SU-DHL-6 (cell line): ENCODE data around the gene USH1C.

Experiments
- EZH2phosphoT487 ChIP-seq: fragments of 200-600 bp; sonication (generic), shearing (Covaris generic); conservative IDR thresholded peaks from 2 replicates; pipeline ENCODE4 v1.6.1; 2018; ENCODE audit warnings: mild to moderate bottlenecking, antibody characterized with exemption, low read length, moderate library complexity, mixed read lengths
- TF ChIP-seq, protein P1 (sequence below): fragments of 200-600 bp; sonication (generic); IDR thresholded peaks from one replicate; pipeline ENCODE4 v1.5.1; 2017; ENCODE audit warnings: antibody characterized with exemption, mild to moderate bottlenecking, low read length, moderate library complexity; ENCODE audit not compliant: insufficient read depth, poor library complexity, severe bottlenecking

- TF ChIP-seq, protein P1, sequence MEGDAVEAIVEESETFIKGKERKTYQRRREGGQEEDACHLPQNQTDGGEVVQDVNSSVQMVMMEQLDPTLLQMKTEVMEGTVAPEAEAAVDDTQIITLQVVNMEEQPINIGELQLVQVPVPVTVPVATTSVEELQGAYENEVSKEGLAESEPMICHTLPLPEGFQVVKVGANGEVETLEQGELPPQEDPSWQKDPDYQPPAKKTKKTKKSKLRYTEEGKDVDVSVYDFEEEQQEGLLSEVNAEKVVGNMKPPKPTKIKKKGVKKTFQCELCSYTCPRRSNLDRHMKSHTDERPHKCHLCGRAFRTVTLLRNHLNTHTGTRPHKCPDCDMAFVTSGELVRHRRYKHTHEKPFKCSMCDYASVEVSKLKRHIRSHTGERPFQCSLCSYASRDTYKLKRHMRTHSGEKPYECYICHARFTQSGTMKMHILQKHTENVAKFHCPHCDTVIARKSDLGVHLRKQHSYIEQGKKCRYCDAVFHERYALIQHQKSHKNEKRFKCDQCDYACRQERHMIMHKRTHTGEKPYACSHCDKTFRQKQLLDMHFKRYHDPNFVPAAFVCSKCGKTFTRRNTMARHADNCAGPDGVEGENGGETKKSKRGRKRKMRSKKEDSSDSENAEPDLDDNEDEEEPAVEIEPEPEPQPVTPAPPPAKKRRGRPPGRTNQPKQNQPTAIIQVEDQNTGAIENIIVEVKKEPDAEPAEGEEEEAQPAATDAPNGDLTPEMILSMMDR, result no peak
- TF ChIP-seq EZH2phosphoT487, result no peak
Measured at GRCh38 chr11:17490232-17490631, 54.0 kb downstream of the USH1C start.
